HEK293 (cell line): Measurements from ENCODE around the gene RIMS3.

ENCODE experiments used
- CTCF ChIA-PET: fragments of 350-600 bp; formaldehyde crosslinking; extraction: SDS; loops from one replicate; lab custom pipeline; 2021; ENCODE audit warnings: antibody characterized with exemption; lab: Yijun Ruan, JAX
- POLR2A ChIA-PET: fragments of 300-600 bp; formaldehyde crosslinking; extraction: SDS; loops from one replicate; lab custom pipeline; 2020; ENCODE audit warnings: antibody characterized with exemption, inconsistent platforms; lab: Yijun Ruan, JAX
- H3K27ac ChIP-seq: fragments of 200-500 bp; sonication (Bioruptor generic); 2 replicates; pipeline ENCODE4 v1.5.1; 2014; ENCODE audit warnings: low read depth, low read length, control low read depth, inconsistent platforms; ENCODE audit errors: extremely low read depth
- H3K36me3 ChIP-seq, 2 experiments: fragments of 200-500 bp in 1 of 2; sonication (Bioruptor generic) in 1 of 2; 1 replicate in 1 of 2; 2 replicates in 1 of 2; pipeline ENCODE4 v1.5.1; 2014 to 2017; ENCODE audit warnings: inconsistent platforms in 2 of 2, low read length in 2 of 2; ENCODE audit not compliant: control insufficient read depth in 2 of 2, insufficient read depth in 1 of 2
- H3K4me1 ChIP-seq: fragments of 200-500 bp; sonication (Bioruptor generic); 2 replicates; pipeline ENCODE4 v1.5.1; 2014; ENCODE audit warnings: mild to moderate bottlenecking, low read length, inconsistent platforms; ENCODE audit not compliant: control insufficient read depth, insufficient read depth
- H3K4me3 ChIP-seq: 2 replicates; pipeline ENCODE4 v1.5.1; 2011; ENCODE audit warnings: low read depth, mild to moderate bottlenecking, control low read depth, low read length, moderate library complexity
- H3K9me3 ChIP-seq: fragments of 200-500 bp; sonication (Bioruptor generic); 2 replicates; pipeline ENCODE4 v1.5.1; 2014; ENCODE audit warnings: low read depth, low read length, inconsistent platforms; ENCODE audit not compliant: control insufficient read depth, insufficient read depth
- HOXA7 ChIP-seq: sonication (generic); formaldehyde crosslinking; IDR thresholded peaks from 2 replicates; pipeline ENCODE4 v1.8.1; 2022; ENCODE audit warnings: missing genetic modification reagents, borderline replicate concordance
- KLF1 ChIP-seq: fragments of 450-650 bp; formaldehyde crosslinking; IDR thresholded peaks from 2 replicates; pipeline ENCODE4 v1.5.1; 2016; ENCODE audit warnings: missing biosample characterization, missing genetic modification characterization
- KLF7 ChIP-seq: fragments of 450-650 bp; formaldehyde crosslinking; IDR thresholded peaks from 2 replicates; pipeline ENCODE4 v1.5.1; 2016; ENCODE audit warnings: missing biosample characterization, missing genetic modification characterization, borderline replicate concordance
- MYNN ChIP-seq: fragments of 450-650 bp; formaldehyde crosslinking; IDR thresholded peaks from 2 replicates; pipeline ENCODE4 v1.5.1; 2016; ENCODE audit warnings: missing biosample characterization, missing genetic modification characterization, borderline replicate concordance
- OSR2 ChIP-seq: fragments of 450-650 bp; formaldehyde crosslinking; IDR thresholded peaks from 2 replicates; pipeline ENCODE4 v1.5.1; 2016; ENCODE audit warnings: missing biosample characterization, missing genetic modification characterization
- OVOL3 ChIP-seq: fragments of 450-650 bp; formaldehyde crosslinking; IDR thresholded peaks from 2 replicates; pipeline ENCODE4 v1.5.1; 2016; ENCODE audit warnings: missing biosample characterization, missing genetic modification characterization
- REPIN1 ChIP-seq: fragments of 450-650 bp; formaldehyde crosslinking; IDR thresholded peaks from 2 replicates; pipeline ENCODE4 v1.5.1; 2017; ENCODE audit warnings: missing biosample characterization, missing genetic modification characterization, low read depth
- SALL2 ChIP-seq: fragments of 450-650 bp; formaldehyde crosslinking; IDR thresholded peaks from 2 replicates; pipeline ENCODE4 v1.5.0; 2017; ENCODE audit warnings: missing biosample characterization, mild to moderate bottlenecking, missing genetic modification characterization, borderline replicate concordance
- ZBTB1 ChIP-seq: fragments of 450-650 bp; formaldehyde crosslinking; IDR thresholded peaks from 2 replicates; pipeline ENCODE4 v1.5.1; 2016; ENCODE audit warnings: missing biosample characterization, missing genetic modification characterization
- ZEB2 ChIP-seq: fragments of 450-650 bp; formaldehyde crosslinking; IDR thresholded peaks from 2 replicates; pipeline ENCODE4 v1.5.1; 2016; ENCODE audit warnings: missing biosample characterization, missing genetic modification characterization
- ZFHX2 ChIP-seq: fragments of 450-650 bp; formaldehyde crosslinking; conservative IDR thresholded peaks from 2 replicates; pipeline ENCODE4 v1.5.1; 2016; ENCODE audit warnings: missing biosample characterization, missing genetic modification characterization
- ZFP69B ChIP-seq: fragments of 450-650 bp; formaldehyde crosslinking; IDR thresholded peaks from 2 replicates; pipeline ENCODE4 v1.5.1; 2016; ENCODE audit warnings: missing biosample characterization, missing genetic modification characterization
- ZNF169 ChIP-seq: fragments of 450-650 bp; formaldehyde crosslinking; IDR thresholded peaks from 2 replicates; pipeline ENCODE4 v1.5.1; 2016; ENCODE audit warnings: missing biosample characterization, missing genetic modification characterization
- ZNF266 ChIP-seq: fragments of 450-650 bp; formaldehyde crosslinking; IDR thresholded peaks from 2 replicates; pipeline ENCODE4 v1.5.1; 2016; ENCODE audit warnings: missing biosample characterization, missing genetic modification characterization, low read depth
- ZNF311 ChIP-seq: fragments of 450-650 bp; formaldehyde crosslinking; IDR thresholded peaks from 2 replicates; pipeline ENCODE4 v1.5.1; 2017; ENCODE audit warnings: missing biosample characterization, missing genetic modification characterization, borderline replicate concordance
- ZNF362 ChIP-seq: fragments of 450-650 bp; formaldehyde crosslinking; IDR thresholded peaks from 2 replicates; pipeline ENCODE4 v1.5.1; 2016; ENCODE audit warnings: missing biosample characterization, missing genetic modification characterization
- ZNF404 ChIP-seq: fragments of 450-650 bp; formaldehyde crosslinking; IDR thresholded peaks from 2 replicates; pipeline ENCODE4 v1.5.1; 2017; ENCODE audit warnings: missing biosample characterization, missing genetic modification characterization
- ZNF423 ChIP-seq: fragments of 450-650 bp; formaldehyde crosslinking; IDR thresholded peaks from 2 replicates; pipeline ENCODE4 v1.5.1; 2016; ENCODE audit warnings: missing biosample characterization, missing genetic modification characterization
- ZNF48 ChIP-seq: fragments of 450-650 bp; formaldehyde crosslinking; IDR thresholded peaks from 2 replicates; pipeline ENCODE4 v1.5.1; 2016; ENCODE audit warnings: missing biosample characterization, missing genetic modification characterization
- TF ChIP-seq, protein P1 (sequence below): fragments of 450-650 bp; formaldehyde crosslinking; IDR thresholded peaks from 2 replicates; pipeline ENCODE4 v1.5.1; 2016; ENCODE audit warnings: missing biosample characterization, missing genetic modification characterization

RIMS3 gene

GRCh38 chr1:40687059-40687458 is 21.6 kb upstream of the RIMS3 start:
- no peaks in the 10 kb centered on the region for H3K4me1 ChIP-seq
- no peak overlapping the region for H3K4me3 ChIP-seq
- TF ChIP-seq MYNN (no peak), HOXA7 (no peak), ZNF266 (no peak), ZNF311 (tag by site-specific recombination) (no peak), ZNF169 (tag by site-specific recombination) (no peak), KLF7 (tag by site-specific recombination) (no peak), ZFHX2 (tag by site-specific recombination) (no peak), ZFP69B (no peak), ZNF362 (no peak), OVOL3 (tag by site-specific recombination) (no peak), SALL2 (tag by site-specific recombination) (no peak), ZNF404 (tag by site-specific recombination) (no peak), ZEB2 (tag by site-specific recombination) (no peak), ZBTB1 (no peak), KLF1 (tag by site-specific recombination) (no peak)
- TF ChIP-seq, all 188 proteins: peak for 0
- no peak overlapping the region for H3K27ac ChIP-seq
- POLR2A ChIA-PET: no interaction called here
- H3K9me3 ChIP-seq: no peaks in the 10 kb centered on the region
- CTCF ChIA-PET: no interaction called here
- peaks cover 0 to 15% of the 10 kb centered on the region in 2 experiments; a peak in 1 of 3 replicates for H3K36me3 ChIP-seq

DNA sequence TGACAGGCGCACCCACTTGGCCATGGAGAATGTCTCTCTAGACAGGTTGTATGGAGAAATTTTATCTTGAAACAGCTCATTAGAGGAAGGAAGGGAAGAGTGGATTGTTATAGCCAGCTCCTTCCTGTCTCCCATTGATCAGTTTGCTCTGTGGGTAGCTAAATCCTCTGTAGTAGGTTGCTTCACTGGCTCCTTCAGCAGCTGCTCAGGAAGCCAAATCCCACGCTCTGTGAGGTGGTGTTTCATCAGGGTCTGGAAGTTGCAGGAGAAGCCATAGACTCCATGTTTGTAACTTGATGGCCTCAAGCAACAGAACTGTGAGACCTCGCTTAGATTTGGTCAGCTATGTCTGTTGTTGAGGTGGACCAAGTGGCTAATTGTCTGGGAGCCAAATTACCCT is 19.2 kb upstream of the RIMS3 start:
- Histone ChIP-seq H3K9me3 (no peaks in the 10 kb centered on the region), H3K27ac (no peak overlapping the region), H3K4me1 (no peaks in the 10 kb centered on the region), H3K36me3 (peaks cover 0 to 9% of the 10 kb centered on the region in 2 experiments; a peak in 1 of 3 replicates), H3K4me3 (no peak overlapping the region)
- ChIA-PET CTCF (interaction anchor here (0.9 kb wide), 1 partner anchor 86 kb away, joined by 3 read pairs; no protein-coding TSS in a partner anchor), POLR2A (interaction anchor here (0.8 to 1.7 kb wide), 3 partner anchors 11 to 33 kb away, joined by 3 to 5 read pairs (median 4); no protein-coding TSS in a partner anchor)
- 0 out of 2 replicates have a peak, but pooled peaks have one; percentile 19 for TF ChIP-seq OSR2 (tag by site-specific recombination)
- TF ChIP-seq, protein P1, sequence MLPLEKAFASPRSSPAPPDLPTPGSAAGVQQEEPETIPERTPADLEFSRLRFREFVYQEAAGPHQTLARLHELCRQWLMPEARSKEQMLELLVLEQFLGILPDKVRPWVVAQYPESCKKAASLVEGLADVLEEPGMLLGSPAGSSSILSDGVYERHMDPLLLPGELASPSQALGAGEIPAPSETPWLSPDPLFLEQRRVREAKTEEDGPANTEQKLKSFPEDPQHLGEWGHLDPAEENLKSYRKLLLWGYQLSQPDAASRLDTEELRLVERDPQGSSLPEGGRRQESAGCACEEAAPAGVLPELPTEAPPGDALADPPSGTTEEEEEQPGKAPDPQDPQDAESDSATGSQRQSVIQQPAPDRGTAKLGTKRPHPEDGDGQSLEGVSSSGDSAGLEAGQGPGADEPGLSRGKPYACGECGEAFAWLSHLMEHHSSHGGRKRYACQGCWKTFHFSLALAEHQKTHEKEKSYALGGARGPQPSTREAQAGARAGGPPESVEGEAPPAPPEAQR (tag by site-specific recombination): no peak

DNA sequence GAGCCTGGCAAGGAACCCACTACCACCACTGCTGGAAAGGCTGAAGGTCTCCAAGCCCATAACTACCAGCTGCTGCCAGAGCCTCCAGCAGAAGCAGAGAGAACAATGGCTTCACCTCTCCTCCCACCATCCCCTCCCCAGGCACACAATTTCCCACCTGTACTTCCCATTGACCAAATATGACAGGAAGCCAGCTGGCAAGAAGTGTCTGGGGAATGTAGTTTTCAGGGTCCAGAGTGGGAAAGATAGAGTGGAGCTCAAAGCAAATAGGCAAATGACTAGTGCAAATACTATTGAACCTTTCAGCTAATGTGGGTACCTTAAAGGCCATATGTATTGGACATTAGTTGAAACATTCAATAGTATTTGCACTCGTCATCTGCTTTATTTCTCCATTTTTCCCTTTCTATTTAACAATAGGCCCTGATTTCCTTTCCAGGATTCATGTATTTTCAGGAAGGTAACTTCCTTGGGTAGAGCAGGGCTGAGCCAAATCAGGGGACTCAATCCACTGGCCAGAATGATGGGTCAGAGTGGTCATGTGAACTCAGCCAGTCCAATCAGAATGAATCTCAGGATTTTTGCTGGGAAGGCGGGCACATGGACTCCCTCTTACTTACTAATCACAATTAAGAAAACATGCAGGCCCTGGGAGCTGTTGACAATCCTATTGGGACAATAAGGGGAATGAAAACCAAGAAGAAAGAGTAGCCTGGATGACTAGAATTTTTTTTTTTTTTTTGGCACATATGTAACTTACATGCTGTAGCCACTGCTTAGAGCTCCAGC is 13.9 kb upstream of the RIMS3 start:
- TF ChIP-seq ZNF48 (tag by site-specific recombination): no peak
- no peak for TF ChIP-seq REPIN1 (tag by site-specific recombination)
- TF ChIP-seq MYNN: no peak
- no peak for TF ChIP-seq OVOL3 (tag by site-specific recombination)
- TF ChIP-seq OSR2 (tag by site-specific recombination): no peak
- TF ChIP-seq KLF1 (tag by site-specific recombination): no peak
- TF ChIP-seq ZNF362: no peak
- no peak for TF ChIP-seq ZNF423
- TF ChIP-seq, all 188 proteins: peak for 0
- no peaks in the 10 kb centered on the region for H3K36me3 ChIP-seq
- H3K27ac ChIP-seq: no peak overlapping the region
- ChIA-PET POLR2A (interaction anchor here (3.3 kb wide), 1 partner anchor 12 kb away, joined by 13 read pairs; the partner anchor contains the start of gene NFYC), CTCF (interaction anchor here (0.6 to 1.9 kb wide), 2 partner anchors 10 to 24 kb away, joined by 3 to 15 read pairs; no protein-coding TSS in a partner anchor)
- no peaks in the 10 kb centered on the region for H3K4me1 ChIP-seq
- H3K9me3 ChIP-seq: no peaks in the 10 kb centered on the region
- no peak overlapping the region for H3K4me3 ChIP-seq
